BJ (cell line): Measurements from ENCODE around the gene PIK3C2G. TPM values are rescaled to one million over a fixed set of nuclear protein-coding genes. Genes with fewer than 3 reads are reported as not detected.

ENCODE experiments used
- CTCF ChIA-PET: fragments of 350-600 bp; formaldehyde crosslinking; extraction: SDS; loops from one replicate; lab custom pipeline; 2021; ENCODE audit warnings: antibody characterized with exemption, inconsistent platforms; lab: Yijun Ruan, JAX
- POLR2A ChIA-PET: fragments of 300-600 bp; sonication (Branson Sonifier 250); formaldehyde crosslinking; extraction: SDS; loops from one replicate; lab custom pipeline; 2021; ENCODE audit warnings: antibody characterized with exemption; lab: Charles Lee
- DNase-seq: peaks from one replicate; pipeline ENCODE4 v3.0.0-alpha.2; 2011; ENCODE audit warnings: low read depth
- H3K27me3 ChIP-seq: 2 replicates; pipeline ENCODE4 v1.6.0; 2011; ENCODE audit warnings: low read length; ENCODE audit not compliant: control insufficient read depth, insufficient read depth
- H3K36me3 ChIP-seq: 2 replicates; pipeline ENCODE4 v1.5.1; 2011; ENCODE audit warnings: low read length; ENCODE audit not compliant: control insufficient read depth, insufficient read depth
- H3K4me3 ChIP-seq: 2 replicates; pipeline ENCODE4 v1.5.1; 2011; ENCODE audit warnings: low read depth, mild to moderate bottlenecking, control low read depth, low read length
- polyA plus RNA-seq: library from polyadenylated mRNA; depleted of rRNA; stranded (reverse); fragments of >200 nt; gene quantifications from 2 replicates; pipeline ENCODE4 v1.2.3, GENCODE V29; 2011
- TF ChIP-seq, protein P1 (sequence below): IDR thresholded peaks from 2 replicates; pipeline ENCODE4 v1.5.1; 2011; ENCODE audit warnings: low read depth, mild to moderate bottlenecking, control low read depth, inconsistent platforms, low read length, moderate library complexity; ENCODE audit not compliant: insufficient read depth

Gene PIK3C2G
- polyA plus RNA-seq, 1 experiment, result not detected

- Histone ChIP-seq H3K4me3 (no peak overlapping the region), H3K36me3 (no peaks in the 10 kb centered on the region), H3K27me3 (no peaks in the 10 kb centered on the region)
- ChIA-PET POLR2A (no interaction called here), CTCF (interaction anchor here (1.6 kb wide), 1 partner anchor 27 kb away, joined by 4 read pairs; no protein-coding TSS in a partner anchor)
- DNase-seq, result no peak
- TF ChIP-seq, protein P1, sequence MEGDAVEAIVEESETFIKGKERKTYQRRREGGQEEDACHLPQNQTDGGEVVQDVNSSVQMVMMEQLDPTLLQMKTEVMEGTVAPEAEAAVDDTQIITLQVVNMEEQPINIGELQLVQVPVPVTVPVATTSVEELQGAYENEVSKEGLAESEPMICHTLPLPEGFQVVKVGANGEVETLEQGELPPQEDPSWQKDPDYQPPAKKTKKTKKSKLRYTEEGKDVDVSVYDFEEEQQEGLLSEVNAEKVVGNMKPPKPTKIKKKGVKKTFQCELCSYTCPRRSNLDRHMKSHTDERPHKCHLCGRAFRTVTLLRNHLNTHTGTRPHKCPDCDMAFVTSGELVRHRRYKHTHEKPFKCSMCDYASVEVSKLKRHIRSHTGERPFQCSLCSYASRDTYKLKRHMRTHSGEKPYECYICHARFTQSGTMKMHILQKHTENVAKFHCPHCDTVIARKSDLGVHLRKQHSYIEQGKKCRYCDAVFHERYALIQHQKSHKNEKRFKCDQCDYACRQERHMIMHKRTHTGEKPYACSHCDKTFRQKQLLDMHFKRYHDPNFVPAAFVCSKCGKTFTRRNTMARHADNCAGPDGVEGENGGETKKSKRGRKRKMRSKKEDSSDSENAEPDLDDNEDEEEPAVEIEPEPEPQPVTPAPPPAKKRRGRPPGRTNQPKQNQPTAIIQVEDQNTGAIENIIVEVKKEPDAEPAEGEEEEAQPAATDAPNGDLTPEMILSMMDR, result no peak
Observed at GRCh38 chr12:18313306-18313705, 52.0 kb downstream of the PIK3C2G start.

DNA sequence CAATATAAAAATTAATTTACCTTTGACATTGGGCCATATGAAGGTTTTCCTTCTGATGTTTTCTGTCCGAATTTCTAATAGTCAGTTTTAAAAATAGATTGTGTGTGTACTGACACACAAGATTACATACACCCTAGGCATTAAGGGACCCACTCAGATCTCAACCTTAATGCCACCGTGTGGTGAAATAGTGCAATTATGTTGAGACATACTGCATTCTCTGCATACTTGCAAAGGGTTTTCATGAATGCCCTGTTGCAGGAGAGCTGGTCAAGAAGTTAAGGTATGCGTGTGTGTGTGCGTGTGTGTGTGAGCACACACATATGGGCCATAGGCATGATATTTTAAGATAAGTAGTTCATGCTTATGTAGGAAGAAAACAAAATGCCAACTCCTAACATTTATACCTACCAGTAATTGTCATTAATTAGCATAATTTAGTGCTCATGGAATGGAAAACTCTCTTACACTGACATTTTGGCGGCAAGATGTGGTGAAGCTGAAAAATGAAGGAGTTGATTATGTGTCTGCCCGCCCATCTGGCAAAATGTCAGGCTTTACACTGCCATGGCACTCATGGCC, 58.8 kb downstream of the PIK3C2G start:
- ChIA-PET POLR2A (no interaction called here), CTCF (interaction anchor here (0.5 to 2.5 kb wide), 13 partner anchors 9 to 871 kb away, joined by 3 to 11 read pairs (median 4); no protein-coding TSS in a partner anchor)
- no peaks in the 10 kb centered on the region for H3K27me3 ChIP-seq
- H3K4me3 ChIP-seq, result no peak overlapping the region
- no peak for DNase-seq
- H3K36me3 ChIP-seq, result no peaks in the 10 kb centered on the region
- TF ChIP-seq, protein P1, result peak; percentile 44

DNA sequence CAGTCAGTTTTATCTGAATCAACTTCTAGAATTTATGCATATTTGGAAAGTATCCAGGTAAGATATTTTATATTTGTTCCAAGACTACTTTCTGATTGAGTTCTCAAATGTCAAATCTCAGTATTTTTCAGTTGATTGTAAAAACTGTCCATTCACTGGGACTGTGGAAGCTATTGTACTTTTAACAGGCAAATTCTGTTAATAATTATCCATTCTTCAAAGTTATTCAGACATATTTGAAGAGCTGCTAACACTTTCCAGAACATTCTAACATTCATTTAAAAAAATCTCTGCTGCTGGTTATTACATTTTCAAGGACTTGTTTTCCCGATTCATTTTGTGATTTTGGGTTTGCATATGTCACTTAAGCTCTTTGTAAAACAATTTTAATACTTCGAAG, 59.7 kb downstream of the PIK3C2G start:
- TF ChIP-seq, protein P1, result no peak
- no peak for DNase-seq
- no peaks in the 10 kb centered on the region for H3K27me3 ChIP-seq
- H3K4me3 ChIP-seq, result no peak overlapping the region
- ChIA-PET CTCF (interaction anchor here (1.4 to 2.5 kb wide), 6 partner anchors 14 to 75 kb away, joined by 3 to 11 read pairs (median 4); no protein-coding TSS in a partner anchor), POLR2A (no interaction called here)
- H3K36me3 ChIP-seq, result no peaks in the 10 kb centered on the region

DNA sequence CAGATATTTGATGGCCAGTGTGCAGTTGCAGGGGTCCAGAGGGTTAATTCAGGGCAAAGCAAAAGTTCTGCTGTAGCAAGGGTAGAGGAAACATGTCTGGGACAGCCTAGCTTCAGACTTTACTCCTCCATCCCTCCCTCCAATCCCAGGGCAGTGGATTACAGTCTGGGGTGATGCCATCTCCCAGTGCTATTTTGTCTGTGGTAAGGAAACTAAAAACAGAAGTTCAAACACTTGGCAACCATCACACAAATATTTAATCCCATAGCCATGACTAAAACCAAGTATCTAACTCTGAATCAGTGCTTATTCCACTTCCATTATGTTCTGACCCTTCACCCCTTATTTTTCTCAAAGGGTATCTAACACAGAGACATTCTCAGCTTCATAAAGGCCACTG, 61.8 kb downstream of the PIK3C2G start:
- no peak for DNase-seq
- Histone ChIP-seq H3K4me3 (no peak overlapping the region), H3K36me3 (no peaks in the 10 kb centered on the region), H3K27me3 (no peaks in the 10 kb centered on the region)
- CTCF ChIA-PET, result interaction anchor here (0.6 kb wide), 1 partner anchor 835 kb away, joined by 4 read pairs; no protein-coding TSS in a partner anchor
- TF ChIP-seq, protein P1, result no peak
- POLR2A ChIA-PET, result no interaction called here

DNA sequence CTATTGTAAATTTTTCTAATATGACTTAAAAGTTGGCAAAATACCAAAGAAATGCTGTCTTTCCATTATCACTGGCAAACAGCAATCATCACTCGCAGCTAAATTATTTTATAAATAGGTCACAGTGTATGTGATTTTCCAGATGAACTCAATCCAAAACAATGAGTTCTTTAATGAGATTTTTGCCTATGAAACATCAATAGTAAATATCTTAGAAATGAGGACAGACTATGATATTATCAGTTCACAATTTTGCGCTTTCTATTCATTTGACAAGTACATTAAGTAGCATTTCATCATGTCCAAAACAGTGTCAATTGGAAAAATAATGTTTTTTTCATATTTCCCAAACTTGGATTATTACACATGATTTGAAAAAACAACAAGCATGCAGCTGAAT, 65.7 kb downstream of the PIK3C2G start:
- ChIA-PET CTCF (no interaction called here), POLR2A (no interaction called here)
- Histone ChIP-seq H3K27me3 (no peaks in the 10 kb centered on the region), H3K4me3 (no peak overlapping the region), H3K36me3 (no peaks in the 10 kb centered on the region)
- DNase-seq, result no peak
- TF ChIP-seq, protein P1, result no peak
